Ovary (tissue), 9 donors: ENCODE results near the gene CLEC18A. TPM values are rescaled to one million over a fixed set of nuclear protein-coding genes. Genes with fewer than 3 reads are reported as not detected.

Experiments
- DNase-seq, 5 donors: peaks; one replicate each; pipeline ENCODE4 v3.0.0-alpha.2; 2019 to 2020
- H3K27ac ChIP-seq, 2 donors: fragments of 200-600 bp; one replicate each; pipeline versions ENCODE4 v1.5.1 to v1.8.0; 2019 to 2022
- H3K27me3 ChIP-seq: fragments of 200-600 bp; one replicate; pipeline ENCODE4 v1.8.0; 2022
- H3K36me3 ChIP-seq: fragments of 200-600 bp; sonication (generic); one replicate; pipeline ENCODE4 v1.5.1; 2019
- H3K4me1 ChIP-seq: one replicate; pipeline ENCODE4 v1.8.1; 2013; ENCODE audit warnings: mild to moderate bottlenecking, moderate library complexity; ENCODE audit not compliant: insufficient read depth
- H3K4me3 ChIP-seq: fragments of 200-600 bp; sonication (generic); one replicate; pipeline ENCODE4 v1.5.1; 2017
- H3K9me3 ChIP-seq, 2 donors: fragments of 200-600 bp in 1 of 2; sonication (generic) in 1 of 2; one replicate each; pipeline versions ENCODE4 v1.5.1 to v1.8.1; 2013 to 2019; ENCODE audit warnings: mild to moderate bottlenecking in 1 of 2, moderate library complexity in 1 of 2
- CTCF ChIP-seq, 3 donors: fragments of 450-650 bp in 2 of 3; fragments of 200-600 bp in 1 of 3; IDR thresholded peaks; one replicate each; pipeline versions ENCODE4 v1.5.1 to v1.8.0; 2016 to 2022; ENCODE audit warnings: antibody characterized with exemption in 3 of 3, mild to moderate bottlenecking in 1 of 3
- EP300 ChIP-seq: sonication (generic); formaldehyde crosslinking; IDR thresholded peaks from one replicate; pipeline ENCODE4 v1.6.1; 2017; ENCODE audit warnings: antibody characterized with exemption
- POLR2A ChIP-seq: fragments of 450-650 bp; IDR thresholded peaks from one replicate; pipeline ENCODE4 v1.6.1; 2017; ENCODE audit warnings: antibody characterized with exemption, mild to moderate bottlenecking, moderate library complexity
- WGBS, 3 donors: extraction: QIAGEN DNeasy Blood & Tissue Kit in 1 of 3; methylation state at CpG; one replicate each; pipeline versions ENCODE4 v1.1.5 to v1.1.7; 2013 to 2017; 5-methylcytosine and 5-hydroxymethylcytosine counted together
- intact Hi-C, 4 donors: fragments of 100-400 bp; cut with DNase I; formaldehyde crosslinking; loops; one replicate each; pipeline versions ENCODE4 v1.11.0 to v1.15.1; 2022 to 2023
- polyA plus RNA-seq, 2 donors: library from polyadenylated mRNA; stranded (reverse); fragments of 200-250 nt in 1 of 2; fragments of 350-450 nt in 1 of 2; fragmentation: Illumina TruSeq in 1 of 2; extraction: RNeasy Lipid Tissue Mini Kit (QIAGEN cat#74804) in 1 of 2; gene quantifications; one replicate each; pipeline ENCODE4 v1.2.3, GENCODE V29; 2013 to 2014
- total RNA-seq, 7 donors: library from RNA; depleted of rRNA in 2 of 7; stranded (reverse); fragments of >200 nt in 2 of 7; fragmentation: NEBNext Ultra II Directional in 3 of 7; extraction: Animal tissue kit (Norgen Biotek cat#: 25700) in 3 of 7; gene quantifications; one replicate each; pipeline versions ENCODE4 v1.1.0 to v1.2.4, GENCODE V29; 2016 to 2023
- donor health status: DM: no; HTN: no; CAD: no; lungs with moderate emphysema.
- donor health status: DM: no; HTN: no; CAD: no.
- donor health status: Bipolar disorder and iron deficiency.
- donor health status: DM: yes; HTN: yes; CAD: no.
- donor health status: DM: no; HTN: no; CAD: no.
- donor health status: DM: yes; HTN: yes; CAD: no.

Gene CLEC18A
- total and polyA plus RNA-seq, 9 donors = 0.12 to 1.5 (median 0.43) TPM; not detected in 1

DNA sequence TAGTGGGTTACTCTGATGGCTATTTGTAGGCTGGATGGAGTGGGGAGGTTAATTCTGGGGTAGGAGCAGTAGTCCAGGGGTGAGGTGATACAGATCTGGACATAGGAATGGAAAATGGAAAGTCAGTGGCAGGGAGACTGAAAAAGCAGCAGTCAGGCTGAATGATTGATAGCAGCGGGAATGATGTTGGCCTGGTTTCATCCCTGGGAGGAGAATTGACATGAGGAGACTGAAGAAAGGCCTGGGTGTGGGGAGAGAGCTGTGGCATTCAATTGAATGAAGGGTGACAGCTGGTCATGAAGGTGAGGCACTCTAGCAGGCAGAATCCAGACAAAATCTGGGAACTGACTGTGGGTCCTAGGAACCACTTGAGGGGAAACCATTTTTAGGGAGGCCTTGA lies 34.7 kb upstream of the CLEC18A start:
- intact Hi-C loops = no loop called here
- TF ChIP-seq POLR2A (no peak), EP300 (no peak), CTCF (IDR thresholded peaks at IDR 0.05) (no peak)
- H3K9me3 ChIP-seq = no peaks in the 10 kb centered on the region
- DNase-seq = no peak
- H3K27me3 ChIP-seq = no peaks in the 10 kb centered on the region
- H3K4me1 ChIP-seq = peaks cover 5% of the 10 kb centered on the region
- WGBS, 3 donors = 84 to 94% (median 85%) methylated on average over 1 of the region's 1 CpG
- peak overlapping the region in 1 of 2 donors; percentile 3 for H3K27ac ChIP-seq
- no peaks in the 10 kb centered on the region for H3K36me3 ChIP-seq
- H3K4me3 ChIP-seq = no peak overlapping the region

- TF ChIP-seq EP300 (no peak), CTCF (IDR thresholded peaks at IDR 0.05) (no peak), POLR2A (no peak)
- H3K27ac ChIP-seq = peak overlapping the region; percentile 3 to 71
- WGBS, 3 donors = 24 to 41% (median 33%) methylated on average over 1 of the region's 1 CpG
- no peaks in the 10 kb centered on the region for H3K36me3 ChIP-seq
- no peaks in the 10 kb centered on the region for H3K9me3 ChIP-seq
- peaks cover 5% of the 10 kb centered on the region for H3K4me1 ChIP-seq
- intact Hi-C loops = no loop called here
- no peak overlapping the region for H3K4me3 ChIP-seq
- H3K27me3 ChIP-seq = no peaks in the 10 kb centered on the region
- DNase-seq = no peak
Measured at GRCh38 chr16:69917311-69917710, 33.8 kb upstream of the CLEC18A start.

DNA sequence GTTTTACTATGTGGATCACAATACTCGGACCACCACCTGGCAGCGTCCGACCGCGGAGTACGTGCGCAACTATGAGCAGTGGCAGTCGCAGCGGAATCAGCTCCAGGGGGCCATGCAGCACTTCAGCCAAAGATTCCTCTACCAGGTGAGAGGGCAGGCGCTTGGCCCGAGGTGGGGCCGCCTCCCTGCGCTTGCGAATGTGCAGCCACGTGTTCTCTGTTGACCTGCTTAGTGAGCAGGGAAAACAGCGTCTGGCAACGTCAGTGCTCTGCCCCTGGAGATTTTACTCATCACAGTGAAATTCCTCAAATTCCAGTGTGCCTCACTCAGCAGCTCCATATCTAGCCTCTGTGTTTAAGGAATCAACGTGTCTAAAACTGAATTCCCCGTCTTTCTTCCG lies 33.4 kb upstream of the CLEC18A start:
- H3K4me3 ChIP-seq = no peak overlapping the region

DNA sequence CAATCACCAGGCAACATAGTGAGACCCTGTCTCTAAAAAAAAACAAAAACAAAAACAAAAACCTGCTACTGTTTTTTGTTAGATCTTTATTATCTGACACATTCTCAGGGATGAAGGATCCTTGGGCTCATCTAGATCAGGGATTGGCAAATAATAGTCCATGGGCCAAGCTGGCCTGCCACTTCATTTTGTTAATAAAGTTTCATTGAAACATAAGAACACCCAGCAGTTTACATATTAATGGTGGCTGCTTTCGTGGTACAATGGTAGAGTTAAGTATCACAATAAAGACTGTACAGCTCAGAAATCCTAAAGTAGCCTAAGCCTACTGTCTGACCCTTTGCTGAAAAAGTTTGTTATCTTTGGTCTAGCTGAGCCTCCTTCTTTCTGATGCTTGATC lies 32.9 kb upstream of the CLEC18A start:
- intact Hi-C loops = no loop called here
- Histone ChIP-seq H3K36me3 (no peaks in the 10 kb centered on the region), H3K4me3 (no peak overlapping the region), H3K27me3 (no peaks in the 10 kb centered on the region), H3K27ac (peak overlapping the region; percentile 3 to 71), H3K9me3 (no peaks in the 10 kb centered on the region), H3K4me1 (peaks cover 5% of the 10 kb centered on the region)
- no peak for DNase-seq
- TF ChIP-seq EP300 = no peak
- TF ChIP-seq CTCF (IDR thresholded peaks at IDR 0.05) = no peak
- no peak for TF ChIP-seq POLR2A
- 78 to 84% (median 79%) methylated on average over 1 of the region's 1 CpG for WGBS, 3 donors

More for the DNA sequence above, 33.4 kb upstream of the CLEC18A start:
- H3K9me3 ChIP-seq = no peaks in the 10 kb centered on the region
- H3K4me1 ChIP-seq = peaks cover 5% of the 10 kb centered on the region
- intact Hi-C loops = no loop called here
- peak overlapping the region; percentile 3 to 71 for H3K27ac ChIP-seq
- peak; percentile 75 to 89 (median 78) for DNase-seq
- WGBS, 3 donors = 3 to 10% (median 4%) methylated on average over 20 of the region's 20 CpGs
- H3K27me3 ChIP-seq = no peaks in the 10 kb centered on the region
- TF ChIP-seq CTCF (IDR thresholded peaks at IDR 0.05) (no peak), POLR2A (no peak), EP300 (no peak)
- no peaks in the 10 kb centered on the region for H3K36me3 ChIP-seq
